ENCODE results near the gene GNB1L.

The GNB1L gene

GRCh38 chr22:19786264-19786585 is 68.4 kb downstream of the GNB1L start:
- no peak overlapping the region for H3K27ac ChIP-seq
- no peak for DNase-seq (ENCODE audit: low spot score)
- no peak overlapping the region for H3K4me3 ChIP-seq
- no peak for TF ChIP-seq CTCF (IDR thresholded peaks at IDR 0.05)

- Histone ChIP-seq H3K27ac (no peak overlapping the region), H3K4me3 (no peak overlapping the region)
- no peak for TF ChIP-seq CTCF (IDR thresholded peaks at IDR 0.05)
- DNase-seq (ENCODE audit: low spot score) = no peak
Observed at GRCh38 chr22:19785461-19786263, 69.0 kb downstream of the GNB1L start.

- no peak for TF ChIP-seq CTCF (IDR thresholded peaks at IDR 0.05)
- Histone ChIP-seq H3K4me3 (no peak overlapping the region), H3K27ac (no peak overlapping the region)
- DNase-seq (ENCODE audit: low spot score) = no peak
Observed at GRCh38 chr22:19784384-19785175, 70.1 kb downstream of the GNB1L start.

GRCh38 chr22:19783586-19784383 is 70.9 kb downstream of the GNB1L start:
- H3K4me3 ChIP-seq = no peak overlapping the region
- no peak for TF ChIP-seq CTCF (IDR thresholded peaks at IDR 0.05)
- no peak for DNase-seq (ENCODE audit: low spot score)

GRCh38 chr22:19782533-19782932 is 72.1 kb downstream of the GNB1L start:
- no peak for DNase-seq (ENCODE audit: low spot score)
- Histone ChIP-seq H3K27ac (no peak overlapping the region), H3K4me3 (no peak overlapping the region)
- no peak for TF ChIP-seq CTCF (IDR thresholded peaks at IDR 0.05)

More at GRCh38 chr22:19783586-19784383, 70.9 kb downstream of the GNB1L start:
- no peak overlapping the region for H3K27ac ChIP-seq

- Histone ChIP-seq H3K27ac (no peak overlapping the region), H3K4me3 (no peak overlapping the region)
- TF ChIP-seq CTCF (IDR thresholded peaks at IDR 0.05) = no peak
- DNase-seq (ENCODE audit: low spot score) = no peak
Observed at GRCh38 chr22:19779685-19780268, 74.9 kb downstream of the GNB1L start.
